ENCODE results near the gene SNAI3. TPM values are rescaled to one million over a fixed set of nuclear protein-coding genes. Genes with fewer than 3 reads are reported as not detected.

Gene SNAI3
- total and polyA plus RNA-seq, 2 donors (not counting 1 experiment from before 2014, with no cell fraction given) = 6.5 to 8.8 TPM

DNA sequence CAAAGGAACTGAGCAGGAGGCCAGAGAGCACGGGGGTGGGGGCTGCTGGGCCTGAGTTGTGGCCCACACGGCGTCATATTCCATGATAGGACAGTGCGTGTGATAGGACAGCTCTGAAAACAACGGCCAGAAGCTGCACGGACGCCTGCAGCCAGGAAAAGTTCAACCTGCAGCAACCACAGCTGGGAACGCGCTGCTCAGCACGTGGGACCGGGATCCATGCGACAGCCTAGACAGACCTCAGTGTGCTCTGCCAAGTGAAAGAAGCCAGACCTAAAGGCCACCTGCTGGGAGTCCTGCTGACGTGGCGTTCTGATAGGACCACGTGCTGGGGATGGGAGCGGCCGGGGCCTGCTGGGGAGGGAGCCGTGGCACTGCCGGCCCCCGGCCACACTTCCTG lies 41.6 kb upstream of the SNAI3 start:
- H3K9ac ChIP-seq (ENCODE audit: low read length) = no peak overlapping the region
- peaks cover 25% of the 10 kb centered on the region for H3K79me2 ChIP-seq (ENCODE audit: control insufficient read depth, insufficient read depth, low read length)
- H3K36me3 ChIP-seq (replicated peaks in 1 of 2; ENCODE audit: control extremely low read depth in 1 of 2, control insufficient read depth in 1 of 2, extremely low read depth in 1 of 2, insufficient read depth in 2 of 2, low read length in 1 of 2) = peaks cover 0 to 65% of the 10 kb centered on the region in 2 experiments
- no peak for TF ChIP-seq EZH2 (IDR thresholded peaks at IDR 0.05; ENCODE audit: borderline replicate concordance, insufficient read depth, low read depth, low read length, poor library complexity, severe bottlenecking)
- TF ChIP-seq, protein P1, sequence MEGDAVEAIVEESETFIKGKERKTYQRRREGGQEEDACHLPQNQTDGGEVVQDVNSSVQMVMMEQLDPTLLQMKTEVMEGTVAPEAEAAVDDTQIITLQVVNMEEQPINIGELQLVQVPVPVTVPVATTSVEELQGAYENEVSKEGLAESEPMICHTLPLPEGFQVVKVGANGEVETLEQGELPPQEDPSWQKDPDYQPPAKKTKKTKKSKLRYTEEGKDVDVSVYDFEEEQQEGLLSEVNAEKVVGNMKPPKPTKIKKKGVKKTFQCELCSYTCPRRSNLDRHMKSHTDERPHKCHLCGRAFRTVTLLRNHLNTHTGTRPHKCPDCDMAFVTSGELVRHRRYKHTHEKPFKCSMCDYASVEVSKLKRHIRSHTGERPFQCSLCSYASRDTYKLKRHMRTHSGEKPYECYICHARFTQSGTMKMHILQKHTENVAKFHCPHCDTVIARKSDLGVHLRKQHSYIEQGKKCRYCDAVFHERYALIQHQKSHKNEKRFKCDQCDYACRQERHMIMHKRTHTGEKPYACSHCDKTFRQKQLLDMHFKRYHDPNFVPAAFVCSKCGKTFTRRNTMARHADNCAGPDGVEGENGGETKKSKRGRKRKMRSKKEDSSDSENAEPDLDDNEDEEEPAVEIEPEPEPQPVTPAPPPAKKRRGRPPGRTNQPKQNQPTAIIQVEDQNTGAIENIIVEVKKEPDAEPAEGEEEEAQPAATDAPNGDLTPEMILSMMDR (IDR thresholded peaks at IDR 0.05) = no peak
- ChIA-PET CTCF (no interaction called here), POLR2A (no interaction called here)
- DNase-seq = no peak
- no peak overlapping the region for H3K27ac ChIP-seq (ENCODE audit: low read length in 2 of 2)
- H2AFZ ChIP-seq (ENCODE audit: insufficient read depth, low read depth, low read length, poor library complexity, severe bottlenecking) = no peak overlapping the region
- no peak overlapping the region for H3K27ac Mint-ChIP-seq
- no peak overlapping the region for H3K4me3 Mint-ChIP-seq
- no peak overlapping the region for H3K4me3 ChIP-seq (ENCODE audit: control extremely low read depth in 1 of 5, extremely low read depth in 1 of 5, insufficient read depth in 1 of 5, low read depth in 2 of 5, low read length in 4 of 5)
- peaks cover 24% of the 10 kb centered on the region for H4K20me1 ChIP-seq (ENCODE audit: control insufficient read depth, insufficient read depth, low read length, poor library complexity, severe bottlenecking)
- H3K4me1 ChIP-seq (ENCODE audit: control insufficient read depth in 2 of 2, insufficient read depth in 2 of 2, low read length in 2 of 2) = no peaks in the 10 kb centered on the region
- H3K4me1 Mint-ChIP-seq = no peaks in the 10 kb centered on the region
- 92% methylated on average over 15 of the region's 20 CpGs for WGBS (ENCODE audit: insufficient coverage)
- no peak overlapping the region for H3K4me2 ChIP-seq (replicated peaks; ENCODE audit: low read depth, low read length, poor library complexity, severe bottlenecking)
- no peaks in the 10 kb centered on the region for H3K9me3 ChIP-seq (ENCODE audit: control extremely low read depth in 1 of 3, control insufficient read depth in 2 of 3, insufficient read depth in 1 of 3, low read length in 2 of 3)
- H3K27me3 ChIP-seq (replicated peaks in 1 of 4; ENCODE audit: control extremely low read depth in 1 of 4, control insufficient read depth in 3 of 4, insufficient read depth in 4 of 4, low read length in 3 of 4) = no peaks in the 10 kb centered on the region
- intact Hi-C loops (cut with micrococcal nuclease) = no loop called here
- no peak for ATAC-seq (ENCODE audit: low read depth)
- H3K27me3 Mint-ChIP-seq = no peaks in the 10 kb centered on the region
- no peaks in the 10 kb centered on the region for H3K9me3 Mint-ChIP-seq (ENCODE audit: insufficient read depth)

DNA sequence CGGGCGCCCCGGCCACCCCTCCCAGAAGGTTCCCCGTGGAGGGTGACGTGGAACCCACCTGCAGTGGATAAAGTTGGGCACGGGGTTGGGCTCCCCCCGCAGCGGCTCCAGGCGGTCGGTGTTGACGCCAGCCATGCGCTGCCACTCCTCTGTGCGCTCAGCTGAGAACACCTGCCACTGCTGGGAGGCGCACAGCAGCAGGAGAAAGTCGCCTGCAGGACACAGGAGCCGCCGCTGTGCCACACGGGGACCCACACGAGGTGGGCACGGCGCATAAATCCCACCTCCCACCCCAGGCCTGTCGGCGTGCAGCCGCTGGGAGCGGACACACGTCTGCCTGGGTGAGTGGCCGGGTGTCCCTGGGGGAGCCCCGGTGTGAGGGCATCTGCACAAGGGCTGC lies 40.7 kb upstream of the SNAI3 start:
- H3K4me1 Mint-ChIP-seq = no peaks in the 10 kb centered on the region

More for the DNA sequence above, 40.7 kb upstream of the SNAI3 start:
- ATAC-seq (ENCODE audit: low read depth) (no peak), DNase-seq (no peak)
- no peaks in the 10 kb centered on the region for H3K27me3 Mint-ChIP-seq
- no peak overlapping the region for H3K4me2 ChIP-seq (replicated peaks; ENCODE audit: low read depth, low read length, poor library complexity, severe bottlenecking)
- WGBS (ENCODE audit: insufficient coverage) = over 99% methylated on average over 26 of the region's 28 CpGs
- ChIA-PET POLR2A (no interaction called here), CTCF (no interaction called here)
- intact Hi-C loops (cut with micrococcal nuclease) = no loop called here
- H3K79me2 ChIP-seq (ENCODE audit: control insufficient read depth, insufficient read depth, low read length) = peaks cover 25% of the 10 kb centered on the region
- H3K36me3 ChIP-seq (replicated peaks in 1 of 2; ENCODE audit: control extremely low read depth in 1 of 2, control insufficient read depth in 1 of 2, extremely low read depth in 1 of 2, insufficient read depth in 2 of 2, low read length in 1 of 2) = peaks cover 0 to 74% of the 10 kb centered on the region in 2 experiments
- H3K4me3 ChIP-seq (ENCODE audit: control extremely low read depth in 1 of 5, extremely low read depth in 1 of 5, insufficient read depth in 1 of 5, low read depth in 2 of 5, low read length in 4 of 5) = no peak overlapping the region
- H4K20me1 ChIP-seq (ENCODE audit: control insufficient read depth, insufficient read depth, low read length, poor library complexity, severe bottlenecking) = peaks cover 20% of the 10 kb centered on the region
- no peak overlapping the region for H3K27ac Mint-ChIP-seq
- no peaks in the 10 kb centered on the region for H3K27me3 ChIP-seq (replicated peaks in 1 of 4; ENCODE audit: control extremely low read depth in 1 of 4, control insufficient read depth in 3 of 4, insufficient read depth in 4 of 4, low read length in 3 of 4)
- no peak overlapping the region for H3K27ac ChIP-seq (ENCODE audit: low read length in 2 of 2)
- H3K4me3 Mint-ChIP-seq = no peak overlapping the region
- no peak overlapping the region for H3K9ac ChIP-seq (ENCODE audit: low read length)
- no peaks in the 10 kb centered on the region for H3K9me3 ChIP-seq (ENCODE audit: control extremely low read depth in 1 of 3, control insufficient read depth in 2 of 3, insufficient read depth in 1 of 3, low read length in 2 of 3)
- H3K4me1 ChIP-seq (ENCODE audit: control insufficient read depth in 2 of 2, insufficient read depth in 2 of 2, low read length in 2 of 2) = no peaks in the 10 kb centered on the region
- TF ChIP-seq, protein P1 (IDR thresholded peaks at IDR 0.05) = no peak
- no peak for TF ChIP-seq EZH2 (IDR thresholded peaks at IDR 0.05; ENCODE audit: borderline replicate concordance, insufficient read depth, low read depth, low read length, poor library complexity, severe bottlenecking)
- H3K9me3 Mint-ChIP-seq (ENCODE audit: insufficient read depth) = no peaks in the 10 kb centered on the region
- H2AFZ ChIP-seq (ENCODE audit: insufficient read depth, low read depth, low read length, poor library complexity, severe bottlenecking) = no peak overlapping the region

All from B cell (primary cell).